Measurements from ENCODE around the gene TMC5.

The TMC5 gene

GRCh38 chr16:19460397-19460796 lies 42.7 kb downstream of the TMC5 start:
- no peak for DNase-seq (ENCODE audit: low spot score)

- no peak for DNase-seq (ENCODE audit: low spot score)
These were observed 46.0 kb downstream of the TMC5 start for GRCh38 chr16:19463468-19464315.

GRCh38 chr16:19468300-19468699 lies 50.6 kb downstream of the TMC5 start:
- DNase-seq (ENCODE audit: low spot score), result no peak

- DNase-seq (ENCODE audit: low spot score), result no peak
These were observed 54.8 kb downstream of the TMC5 start for GRCh38 chr16:19472482-19472881.

- DNase-seq (ENCODE audit: low spot score), result no peak
These were observed 56.9 kb downstream of the TMC5 start for GRCh38 chr16:19474617-19475016.

- DNase-seq (ENCODE audit: low spot score), result no peak
These were observed 60.8 kb downstream of the TMC5 start for GRCh38 chr16:19478505-19478904.

GRCh38 chr16:19479302-19479721 lies 61.6 kb downstream of the TMC5 start:
- no peak for DNase-seq (ENCODE audit: low spot score)

- no peak for DNase-seq (ENCODE audit: low spot score)
These were observed 63.6 kb downstream of the TMC5 start for GRCh38 chr16:19481296-19481695.

- no peak for DNase-seq (ENCODE audit: low spot score)
These were observed 64.1 kb downstream of the TMC5 start for GRCh38 chr16:19481769-19482168.

- no peak for DNase-seq (ENCODE audit: low spot score)
These were observed 64.6 kb downstream of the TMC5 start for GRCh38 chr16:19482291-19482690.

- DNase-seq (ENCODE audit: low spot score), result no peak
These were observed 66.4 kb downstream of the TMC5 start for GRCh38 chr16:19484096-19484495.

GRCh38 chr16:19485611-19486010 lies 67.9 kb downstream of the TMC5 start:
- no peak for DNase-seq (ENCODE audit: low spot score)

GRCh38 chr16:19486051-19486450 lies 68.4 kb downstream of the TMC5 start:
- no peak for DNase-seq (ENCODE audit: low spot score)

GRCh38 chr16:19486750-19487325 lies 69.2 kb downstream of the TMC5 start:
- DNase-seq (ENCODE audit: low spot score), result no peak

GRCh38 chr16:19488213-19488640 lies 70.5 kb downstream of the TMC5 start:
- DNase-seq (ENCODE audit: low spot score), result no peak

- DNase-seq (ENCODE audit: low spot score), result no peak
These were observed 72.9 kb downstream of the TMC5 start for GRCh38 chr16:19490619-19491018.

- DNase-seq (ENCODE audit: low spot score), result no peak
These were observed 79.5 kb downstream of the TMC5 start for GRCh38 chr16:19497176-19497575.

GRCh38 chr16:19499006-19499405 lies 81.3 kb downstream of the TMC5 start:
- DNase-seq (ENCODE audit: low spot score), result no peak

GRCh38 chr16:19499481-19499880 lies 81.8 kb downstream of the TMC5 start:
- DNase-seq (ENCODE audit: low spot score), result no peak

GRCh38 chr16:19502395-19503131 lies 84.9 kb downstream of the TMC5 start:
- DNase-seq (ENCODE audit: low spot score), result peak; percentile 60

- no peak for DNase-seq (ENCODE audit: low spot score)
These were observed 85.9 kb downstream of the TMC5 start for GRCh38 chr16:19503461-19504075.

- no peak for DNase-seq (ENCODE audit: low spot score)
These were observed 88.1 kb downstream of the TMC5 start for GRCh38 chr16:19505600-19506303.
